Measurements from ENCODE around the gene ZYX. TPM values are rescaled to one million over a fixed set of nuclear protein-coding genes. Genes with fewer than 3 reads are reported as not detected.

The ZYX gene
- total and polyA plus RNA-seq, 2 donors from 2014 or later: 50.1 to 193 TPM

DNA sequence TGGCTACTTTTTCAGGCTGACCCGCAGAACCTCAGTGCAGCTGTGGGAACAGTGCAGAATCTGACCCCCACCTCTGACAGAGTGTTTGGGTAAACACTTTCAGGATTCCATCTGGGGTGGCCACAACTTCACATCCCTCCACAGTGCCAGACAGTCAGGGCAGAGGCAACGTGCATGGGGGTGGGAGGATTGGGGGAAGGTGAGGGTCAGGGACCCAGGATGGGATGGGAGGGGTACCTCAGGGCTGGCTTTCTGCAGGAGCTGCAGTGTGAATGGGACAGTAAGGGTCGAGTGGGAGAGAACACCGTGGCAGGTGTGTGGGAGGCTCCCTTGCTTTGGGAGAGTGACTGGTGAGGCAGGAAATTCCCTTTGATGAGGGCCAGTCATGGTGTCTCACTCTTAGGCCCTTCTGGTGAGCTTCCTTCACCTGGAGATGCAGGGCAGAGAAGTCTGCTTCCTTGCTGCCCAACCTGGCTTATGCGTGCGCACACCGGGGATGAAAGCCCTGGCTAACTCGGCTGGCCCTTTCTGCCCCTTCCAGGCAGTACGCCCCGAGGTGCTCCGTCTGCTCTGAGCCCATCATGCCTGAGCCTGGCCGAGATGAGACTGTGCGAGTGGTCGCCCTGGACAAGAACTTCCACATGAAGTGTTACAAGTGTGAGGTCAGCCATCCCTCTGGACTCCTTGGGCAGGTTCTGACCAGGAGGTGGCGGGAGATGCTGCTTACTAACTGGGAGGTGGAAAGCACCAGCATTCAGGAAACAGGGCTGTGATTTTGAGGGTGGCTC is 8.4 kb downstream of the ZYX start:
- TF ChIP-seq, protein P1, sequence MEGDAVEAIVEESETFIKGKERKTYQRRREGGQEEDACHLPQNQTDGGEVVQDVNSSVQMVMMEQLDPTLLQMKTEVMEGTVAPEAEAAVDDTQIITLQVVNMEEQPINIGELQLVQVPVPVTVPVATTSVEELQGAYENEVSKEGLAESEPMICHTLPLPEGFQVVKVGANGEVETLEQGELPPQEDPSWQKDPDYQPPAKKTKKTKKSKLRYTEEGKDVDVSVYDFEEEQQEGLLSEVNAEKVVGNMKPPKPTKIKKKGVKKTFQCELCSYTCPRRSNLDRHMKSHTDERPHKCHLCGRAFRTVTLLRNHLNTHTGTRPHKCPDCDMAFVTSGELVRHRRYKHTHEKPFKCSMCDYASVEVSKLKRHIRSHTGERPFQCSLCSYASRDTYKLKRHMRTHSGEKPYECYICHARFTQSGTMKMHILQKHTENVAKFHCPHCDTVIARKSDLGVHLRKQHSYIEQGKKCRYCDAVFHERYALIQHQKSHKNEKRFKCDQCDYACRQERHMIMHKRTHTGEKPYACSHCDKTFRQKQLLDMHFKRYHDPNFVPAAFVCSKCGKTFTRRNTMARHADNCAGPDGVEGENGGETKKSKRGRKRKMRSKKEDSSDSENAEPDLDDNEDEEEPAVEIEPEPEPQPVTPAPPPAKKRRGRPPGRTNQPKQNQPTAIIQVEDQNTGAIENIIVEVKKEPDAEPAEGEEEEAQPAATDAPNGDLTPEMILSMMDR (IDR thresholded peaks at IDR 0.05; ENCODE audit: borderline replicate concordance, extremely low read depth, insufficient read depth): no peak
- no peaks in the 10 kb centered on the region for H3K9me3 ChIP-seq (ENCODE audit: control insufficient read depth in 2 of 3, insufficient read depth in 1 of 3, low read length in 3 of 3)
- peaks cover 0 to 29% (median 8%) of the 10 kb centered on the region in 3 donors for H3K4me1 ChIP-seq (ENCODE audit: control insufficient read depth in 2 of 3, insufficient read depth in 2 of 3, low read depth in 1 of 3, low read length in 3 of 3)
- no peaks in the 10 kb centered on the region for H3K27me3 ChIP-seq (ENCODE audit: control insufficient read depth, insufficient read depth, low read length)
- DNase-seq: peak in 1 of 5 donors; percentile 74
- H3K27ac ChIP-seq (ENCODE audit: low read depth in 2 of 2, low read length in 2 of 2): no peak overlapping the region
- H3K36me3 ChIP-seq (ENCODE audit: control insufficient read depth in 2 of 3, insufficient read depth in 3 of 3, low read length in 3 of 3): peaks cover 3 to 11% (median 8%) of the 10 kb centered on the region in 3 donors
- intact Hi-C loops (cut with DNase I): no loop called here
- no peak for FAIRE-seq
- H3K4me3 ChIP-seq (ENCODE audit: low read length in 3 of 3): no peak overlapping the region
- no peak overlapping the region for H3K9ac ChIP-seq (ENCODE audit: low read length in 3 of 3)

DNA sequence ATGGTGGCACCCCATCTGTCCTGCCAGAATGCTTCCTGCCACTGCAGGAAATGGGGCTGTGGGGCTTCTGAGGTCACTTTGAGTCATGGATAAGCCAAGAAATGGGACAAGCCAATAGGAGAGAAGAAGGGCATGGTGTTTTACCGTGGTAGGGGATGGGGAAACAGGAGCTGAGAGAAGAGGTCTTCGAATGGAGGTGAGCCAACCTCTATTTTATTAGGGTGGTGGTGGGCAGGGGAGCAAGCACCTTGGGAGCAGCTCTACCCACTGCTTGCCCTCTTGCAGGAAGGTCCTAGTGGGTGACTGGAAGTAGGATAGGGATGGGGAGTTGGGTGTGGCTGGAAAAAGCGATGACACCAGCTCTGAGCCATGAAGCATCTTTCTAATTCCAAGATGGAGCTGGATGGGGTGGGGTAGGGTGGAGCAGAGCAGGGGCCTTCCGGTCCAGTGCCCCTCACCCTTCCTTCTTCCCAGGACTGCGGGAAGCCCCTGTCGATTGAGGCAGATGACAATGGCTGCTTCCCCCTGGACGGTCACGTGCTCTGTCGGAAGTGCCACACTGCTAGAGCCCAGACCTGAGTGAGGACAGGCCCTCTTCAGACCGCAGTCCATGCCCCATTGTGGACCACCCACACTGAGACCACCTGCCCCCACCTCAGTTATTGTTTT is 9.1 kb downstream of the ZYX start:
- H3K27ac ChIP-seq (ENCODE audit: low read depth in 2 of 2, low read length in 2 of 2): no peak overlapping the region
- no peak overlapping the region for H3K9ac ChIP-seq (ENCODE audit: low read length in 3 of 3)
- intact Hi-C loops (cut with DNase I): no loop called here
- peaks cover 0 to 27% (median 8%) of the 10 kb centered on the region in 3 donors for H3K4me1 ChIP-seq (ENCODE audit: control insufficient read depth in 2 of 3, insufficient read depth in 2 of 3, low read depth in 1 of 3, low read length in 3 of 3)
- H3K9me3 ChIP-seq (ENCODE audit: control insufficient read depth in 2 of 3, insufficient read depth in 1 of 3, low read length in 3 of 3): no peaks in the 10 kb centered on the region
- DNase-seq (peak in 1 of 5 donors; percentile 56), FAIRE-seq (no peak)
- H3K36me3 ChIP-seq (ENCODE audit: control insufficient read depth in 2 of 3, insufficient read depth in 3 of 3, low read length in 3 of 3): peaks cover 3 to 11% (median 8%) of the 10 kb centered on the region in 3 donors
- H3K27me3 ChIP-seq (ENCODE audit: control insufficient read depth, insufficient read depth, low read length): no peaks in the 10 kb centered on the region
- no peak overlapping the region for H3K4me3 ChIP-seq (ENCODE audit: low read length in 3 of 3)
- TF ChIP-seq, protein P1 (IDR thresholded peaks at IDR 0.05; ENCODE audit: borderline replicate concordance, extremely low read depth, insufficient read depth): no peak

DNA sequence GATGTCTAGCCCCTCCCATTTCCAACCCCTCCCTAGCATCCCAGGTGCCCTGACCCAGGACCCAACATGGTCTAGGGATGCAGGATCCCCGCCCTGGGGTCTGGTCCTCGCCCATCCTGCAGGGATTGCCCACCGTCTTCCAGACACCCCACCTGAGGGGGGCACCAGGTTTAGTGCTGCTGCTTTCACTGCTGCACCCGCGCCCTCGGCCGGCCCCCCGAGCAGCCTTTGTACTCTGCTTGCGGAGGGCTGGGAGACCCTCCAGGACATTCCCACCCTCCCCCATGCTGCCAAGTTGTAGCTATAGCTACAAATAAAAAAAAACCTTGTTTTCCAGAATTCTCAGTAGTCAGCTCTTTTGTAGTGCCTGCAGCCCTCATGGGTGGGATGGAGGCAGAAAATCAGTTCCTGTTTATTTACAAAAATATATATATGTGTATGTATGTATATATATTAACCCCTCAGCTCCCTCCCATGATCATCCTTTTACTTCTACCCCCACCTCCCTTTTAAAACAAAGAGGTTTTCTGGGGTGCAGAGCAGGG is 9.7 kb downstream of the ZYX start:
- H3K9me3 ChIP-seq (ENCODE audit: control insufficient read depth in 2 of 3, insufficient read depth in 1 of 3, low read length in 3 of 3): no peaks in the 10 kb centered on the region
- intact Hi-C loops (cut with DNase I): no loop called here
- H3K27ac ChIP-seq (ENCODE audit: low read depth in 2 of 2, low read length in 2 of 2): no peak overlapping the region
- H3K4me1 ChIP-seq (ENCODE audit: control insufficient read depth in 2 of 3, insufficient read depth in 2 of 3, low read depth in 1 of 3, low read length in 3 of 3): peaks cover 0 to 27% (median 6%) of the 10 kb centered on the region in 3 donors
- TF ChIP-seq, protein P1 (IDR thresholded peaks at IDR 0.05; ENCODE audit: borderline replicate concordance, extremely low read depth, insufficient read depth): no peak
- H3K27me3 ChIP-seq (ENCODE audit: control insufficient read depth, insufficient read depth, low read length): no peaks in the 10 kb centered on the region
- H3K36me3 ChIP-seq (ENCODE audit: control insufficient read depth in 2 of 3, insufficient read depth in 3 of 3, low read length in 3 of 3): peaks cover 3 to 16% (median 8%) of the 10 kb centered on the region in 3 donors
- FAIRE-seq (no peak), DNase-seq (peak in 1 of 5 donors; percentile 66)
- H3K9ac ChIP-seq (ENCODE audit: low read length in 3 of 3): no peak overlapping the region
- no peak overlapping the region for H3K4me3 ChIP-seq (ENCODE audit: low read length in 3 of 3)

Data from kidney (tissue), 14 donors.